K562 (cell line): Measurements from ENCODE around the gene FTH1. TPM values are rescaled to one million over a fixed set of nuclear protein-coding genes. Genes with fewer than 3 reads are reported as not detected.

Experiments
- ADNP ChIP-seq: fragments of 200-800 bp; sonication (Bioruptor generic); IDR thresholded peaks from 2 replicates; pipeline ENCODE4 v1.6.1; 2016; ENCODE audit warnings: missing genetic modification characterization, missing compliant biosample characterization
- CBX1 ChIP-seq: sonication (generic); IDR thresholded peaks from 2 replicates; pipeline ENCODE4 v1.6.1; 2016; ENCODE audit warnings: antibody characterized with exemption, low read depth, mild to moderate bottlenecking
- CCAR2 ChIP-seq: fragments of 200-400 bp; formaldehyde crosslinking; IDR thresholded peaks from 2 replicates; pipeline ENCODE4 v1.6.1; 2017; ENCODE audit warnings: mild to moderate bottlenecking, low read depth, low read length
- DIDO1 ChIP-seq: fragments of 450-650 bp; IDR thresholded peaks from 2 replicates; pipeline ENCODE4 v1.6.1; 2016; ENCODE audit warnings: low read depth, missing biosample characterization, missing genetic modification characterization
- GATAD2A ChIP-seq: fragments of 450-650 bp; IDR thresholded peaks from 2 replicates; pipeline ENCODE4 v1.6.1; 2017
- GTF2B ChIP-seq: IDR thresholded peaks from 2 replicates; pipeline ENCODE4 v1.6.1; 2011; ENCODE audit not compliant: insufficient read length; ENCODE audit errors: extremely low read depth
- HOXB6 ChIP-seq: fragments of 250-450 bp; sonication (Bioruptor Pico); IDR thresholded peaks from 2 replicates; pipeline ENCODE4 v1.5.1; 2022; ENCODE audit warnings: mild to moderate bottlenecking, borderline replicate concordance
- KDM4B ChIP-seq, 2 experiments: fragments of 450-650 bp in 1 of 2; sonication (generic) in 1 of 2; IDR thresholded peaks; 2 replicates each; pipeline ENCODE4 v1.6.1; 2016 to 2017; ENCODE audit warnings: borderline replicate concordance in 2 of 2, antibody characterized with exemption in 1 of 2, low read depth in 1 of 2, mild to moderate bottlenecking in 1 of 2
- MTA1 ChIP-seq: fragments of 450-650 bp; IDR thresholded peaks from 2 replicates; pipeline ENCODE4 v1.6.1; 2017; ENCODE audit warnings: borderline replicate concordance
- NCOA1 ChIP-seq: fragments of 450-650 bp; IDR thresholded peaks from 2 replicates; pipeline ENCODE4 v1.6.1; 2016; ENCODE audit warnings: low read depth
- SMAD3 ChIP-seq: fragments of 450-650 bp; formaldehyde crosslinking; conservative IDR thresholded peaks from 2 replicates; pipeline ENCODE4 v1.4.0; 2020; ENCODE audit warnings: mild to moderate bottlenecking
- SRSF9 ChIP-seq: fragments of 200-400 bp; formaldehyde crosslinking; IDR thresholded peaks from 2 replicates; pipeline ENCODE4 v1.6.1; 2017; ENCODE audit warnings: low read depth, low read length, borderline replicate concordance
- ZFP30 ChIP-seq: fragments of 250-450 bp; sonication (Bioruptor Pico); IDR thresholded peaks from 2 replicates; pipeline ENCODE4 v1.8.0; 2022; ENCODE audit warnings: moderate library complexity, mild to moderate bottlenecking, inconsistent platforms, borderline replicate concordance
- ZNF224 ChIP-seq: sonication (generic); formaldehyde crosslinking; IDR thresholded peaks from 2 replicates; pipeline ENCODE4 v1.8.0; 2022; ENCODE audit warnings: mild to moderate bottlenecking, missing genetic modification reagents
- ZNF280B ChIP-seq: fragments of 250-450 bp; sonication (Bioruptor Pico); IDR thresholded peaks from 2 replicates; pipeline ENCODE4 v1.5.1; 2021; ENCODE audit warnings: mild to moderate bottlenecking
- ZNF436 ChIP-seq: fragments of 250-450, 450-650 bp; sonication (Bioruptor Pico); formaldehyde crosslinking; IDR thresholded peaks from 2 replicates; pipeline ENCODE4 v1.7.0; 2020; ENCODE audit warnings: mild to moderate bottlenecking
- ZNF584 ChIP-seq: fragments of 200-800 bp; sonication (Bioruptor generic); IDR thresholded peaks from 2 replicates; pipeline ENCODE4 v1.6.1; 2016; ENCODE audit warnings: low read depth, mild to moderate bottlenecking, missing genetic modification characterization, missing compliant biosample characterization
- ZNF699 ChIP-seq: fragments of 250-450 bp; sonication (Bioruptor Pico); IDR thresholded peaks from 2 replicates; pipeline ENCODE4 v1.8.0; 2021; ENCODE audit warnings: mild to moderate bottlenecking, moderate library complexity; ENCODE audit not compliant: insufficient replicate concordance
- ZNF707 ChIP-seq: fragments of 250-450 bp; sonication (Bioruptor Pico); conservative IDR thresholded peaks from 2 replicates; pipeline ENCODE4 v1.8.0; 2022; ENCODE audit warnings: inconsistent platforms, mild to moderate bottlenecking, moderate library complexity
- ZNF778 ChIP-seq: fragments of 450-650 bp; formaldehyde crosslinking; IDR thresholded peaks from 2 replicates; pipeline ENCODE4 v1.4.0; 2020; ENCODE audit warnings: mild to moderate bottlenecking, moderate library complexity
- polyA plus RNA-seq, 8 experiments: library from polyadenylated mRNA; depleted of rRNA in 4 of 8; stranded (reverse) in 5 of 8; unstranded in 3 of 8; fragments of >200 nt; fragmentation: Nextera tagmentation in 2 of 8; fragmentation: Illumina TruSeq in 1 of 8; extraction: Ambion mirVana in 2 of 8; extraction: Trizol in 1 of 8; gene quantifications; 2 replicates each; pipeline versions ENCODE4 v1.2.1 to v1.2.3, GENCODE V29; 2011 to 2014; ENCODE audit warnings: inconsistent platforms in 1 of 8, missing spikeins in 1 of 8
- total RNA-seq, 7 experiments: library from RNA; depleted of rRNA in 6 of 7; stranded (reverse); fragments of >200 nt in 6 of 7; fragmentation: Illumina TruSeq in 2 of 7; extraction: Trizol in 2 of 7; gene quantifications; 2 replicates each; pipeline versions ENCODE4 v1.2.1 to v1.2.3, GENCODE V29; 2011 to 2021; ENCODE audit warnings: low replicate concordance in 1 of 7
- TF ChIP-seq, protein P1 (sequence below): fragments of 450-650 bp; IDR thresholded peaks from one replicate; pipeline ENCODE4 v1.6.1; 2018; ENCODE audit warnings: mild to moderate bottlenecking, moderate library complexity; ENCODE audit not compliant: partially characterized antibody
- TF ChIP-seq, protein P2 (sequence below): fragments of 450-650 bp; formaldehyde crosslinking; IDR thresholded peaks from 2 replicates; pipeline ENCODE4 v1.4.0; 2022; ENCODE audit warnings: missing genetic modification characterization

Gene FTH1
- total and polyA plus RNA-seq, 9 of the 15 experiments (the other 6 are each of a cell fraction or from before 2014, with no cell fraction given), result 370 to 3,146 (median 802) TPM

- TF ChIP-seq SMAD3, result no peak
- TF ChIP-seq, protein P1, sequence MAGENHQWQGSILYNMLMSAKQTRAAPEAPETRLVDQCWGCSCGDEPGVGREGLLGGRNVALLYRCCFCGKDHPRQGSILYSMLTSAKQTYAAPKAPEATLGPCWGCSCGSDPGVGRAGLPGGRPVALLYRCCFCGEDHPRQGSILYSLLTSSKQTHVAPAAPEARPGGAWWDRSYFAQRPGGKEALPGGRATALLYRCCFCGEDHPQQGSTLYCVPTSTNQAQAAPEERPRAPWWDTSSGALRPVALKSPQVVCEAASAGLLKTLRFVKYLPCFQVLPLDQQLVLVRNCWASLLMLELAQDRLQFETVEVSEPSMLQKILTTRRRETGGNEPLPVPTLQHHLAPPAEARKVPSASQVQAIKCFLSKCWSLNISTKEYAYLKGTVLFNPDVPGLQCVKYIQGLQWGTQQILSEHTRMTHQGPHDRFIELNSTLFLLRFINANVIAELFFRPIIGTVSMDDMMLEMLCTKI, result no peak
- no peak for TF ChIP-seq CCAR2
- no peak for TF ChIP-seq NCOA1
- TF ChIP-seq ZNF584 (CRISPR knock-in tag), result no peak
- TF ChIP-seq GTF2B, result no peak
- no peak for TF ChIP-seq ZNF707
- no peak for TF ChIP-seq DIDO1 (tag)
- TF ChIP-seq ADNP (tag), result peak; percentile 72
- TF ChIP-seq ZNF436, result no peak
- no peak for TF ChIP-seq ZNF699 (CRISPR knock-in tag)
- TF ChIP-seq SRSF9, result no peak
- TF ChIP-seq ZFP30 (CRISPR knock-in tag), result no peak
- no peak for TF ChIP-seq GATAD2A
- no peak for TF ChIP-seq ZNF224 (CRISPR knock-in tag)
- no peak for TF ChIP-seq KDM4B (IDR thresholded peaks at IDR 0.05; ENCODE audit: borderline replicate concordance in 2 of 2, low read depth in 1 of 2)
- no peak for TF ChIP-seq ZNF778 (CRISPR knock-in tag)
- peak; percentile 90; the same call in 1 of the 2 replicates for TF ChIP-seq CBX1
- no peak for TF ChIP-seq MTA1
- TF ChIP-seq, protein P2, sequence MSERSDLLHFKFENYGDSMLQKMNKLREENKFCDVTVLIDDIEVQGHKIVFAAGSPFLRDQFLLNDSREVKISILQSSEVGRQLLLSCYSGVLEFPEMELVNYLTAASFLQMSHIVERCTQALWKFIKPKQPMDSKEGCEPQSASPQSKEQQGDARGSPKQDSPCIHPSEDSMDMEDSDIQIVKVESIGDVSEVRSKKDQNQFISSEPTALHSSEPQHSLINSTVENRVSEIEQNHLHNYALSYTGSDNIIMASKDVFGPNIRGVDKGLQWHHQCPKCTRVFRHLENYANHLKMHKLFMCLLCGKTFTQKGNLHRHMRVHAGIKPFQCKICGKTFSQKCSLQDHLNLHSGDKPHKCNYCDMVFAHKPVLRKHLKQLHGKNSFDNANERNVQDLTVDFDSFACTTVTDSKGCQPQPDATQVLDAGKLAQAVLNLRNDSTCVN, result no peak
- TF ChIP-seq HOXB6, result no peak
- no peak for TF ChIP-seq ZNF280B (CRISPR knock-in tag)
These were observed 49.9 kb downstream of the FTH1 start, which contains the start of gene RAB3IL1 (continued) for GRCh38 chr11:61917334-61918109.
